ENCODE results near the gene SEPTIN10. TPM values are rescaled to one million over a fixed set of nuclear protein-coding genes. Genes with fewer than 3 reads are reported as not detected.

The SEPTIN10 gene
- total and polyA plus RNA-seq, 2 of the 8 experiments (the other 6 are each of a cell fraction or from before 2014, with no cell fraction given): 23.7 to 101 TPM

DNA sequence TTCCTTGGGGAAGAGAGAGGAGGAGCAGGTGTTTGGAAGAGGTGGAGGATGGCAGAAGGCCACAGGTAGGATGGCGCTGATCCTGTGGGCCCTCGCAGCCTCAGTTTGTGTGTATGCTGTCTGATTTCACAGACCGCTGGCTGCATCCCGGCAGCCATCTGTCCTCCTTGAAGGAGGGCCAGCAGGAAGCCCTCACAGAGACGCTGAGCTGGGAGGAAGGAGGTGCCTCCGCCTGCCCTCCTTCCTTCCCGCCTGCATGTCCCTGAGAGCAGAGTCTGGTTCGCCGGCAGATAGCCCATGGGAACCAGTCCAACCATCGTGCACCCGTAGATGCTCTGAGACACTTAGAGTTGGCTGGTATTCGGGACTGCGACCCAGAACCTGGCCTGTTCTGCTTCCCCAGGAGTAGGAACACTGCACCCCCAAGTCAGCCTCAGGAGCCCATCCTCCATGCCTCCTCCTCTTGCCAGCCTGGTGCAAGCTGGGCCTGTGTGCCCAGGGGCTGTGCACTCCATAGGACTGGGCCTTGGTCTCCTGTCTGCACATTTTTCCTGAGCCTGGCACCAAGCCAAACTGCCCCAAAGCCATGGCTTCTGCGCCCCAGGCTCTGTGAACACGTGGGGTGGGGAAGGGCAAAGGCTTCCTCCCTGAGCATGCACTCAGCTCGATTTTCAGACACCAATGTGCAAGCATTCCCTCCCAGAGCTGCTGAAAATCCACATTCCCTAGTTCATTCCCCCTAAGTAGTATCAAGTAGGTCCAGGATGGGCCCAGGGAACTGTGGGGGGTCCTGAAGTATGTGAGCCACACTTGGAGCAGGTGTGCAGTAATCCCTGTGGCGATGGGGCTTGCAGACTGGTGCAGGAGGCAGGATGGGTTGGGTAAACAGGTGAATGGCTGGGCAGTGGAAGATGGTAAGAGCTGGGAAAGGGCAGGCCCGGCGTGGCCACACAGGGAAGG lies 115.6 kb downstream of the SEPTIN10 start (continued):
- TF ChIP-seq, protein P1, sequence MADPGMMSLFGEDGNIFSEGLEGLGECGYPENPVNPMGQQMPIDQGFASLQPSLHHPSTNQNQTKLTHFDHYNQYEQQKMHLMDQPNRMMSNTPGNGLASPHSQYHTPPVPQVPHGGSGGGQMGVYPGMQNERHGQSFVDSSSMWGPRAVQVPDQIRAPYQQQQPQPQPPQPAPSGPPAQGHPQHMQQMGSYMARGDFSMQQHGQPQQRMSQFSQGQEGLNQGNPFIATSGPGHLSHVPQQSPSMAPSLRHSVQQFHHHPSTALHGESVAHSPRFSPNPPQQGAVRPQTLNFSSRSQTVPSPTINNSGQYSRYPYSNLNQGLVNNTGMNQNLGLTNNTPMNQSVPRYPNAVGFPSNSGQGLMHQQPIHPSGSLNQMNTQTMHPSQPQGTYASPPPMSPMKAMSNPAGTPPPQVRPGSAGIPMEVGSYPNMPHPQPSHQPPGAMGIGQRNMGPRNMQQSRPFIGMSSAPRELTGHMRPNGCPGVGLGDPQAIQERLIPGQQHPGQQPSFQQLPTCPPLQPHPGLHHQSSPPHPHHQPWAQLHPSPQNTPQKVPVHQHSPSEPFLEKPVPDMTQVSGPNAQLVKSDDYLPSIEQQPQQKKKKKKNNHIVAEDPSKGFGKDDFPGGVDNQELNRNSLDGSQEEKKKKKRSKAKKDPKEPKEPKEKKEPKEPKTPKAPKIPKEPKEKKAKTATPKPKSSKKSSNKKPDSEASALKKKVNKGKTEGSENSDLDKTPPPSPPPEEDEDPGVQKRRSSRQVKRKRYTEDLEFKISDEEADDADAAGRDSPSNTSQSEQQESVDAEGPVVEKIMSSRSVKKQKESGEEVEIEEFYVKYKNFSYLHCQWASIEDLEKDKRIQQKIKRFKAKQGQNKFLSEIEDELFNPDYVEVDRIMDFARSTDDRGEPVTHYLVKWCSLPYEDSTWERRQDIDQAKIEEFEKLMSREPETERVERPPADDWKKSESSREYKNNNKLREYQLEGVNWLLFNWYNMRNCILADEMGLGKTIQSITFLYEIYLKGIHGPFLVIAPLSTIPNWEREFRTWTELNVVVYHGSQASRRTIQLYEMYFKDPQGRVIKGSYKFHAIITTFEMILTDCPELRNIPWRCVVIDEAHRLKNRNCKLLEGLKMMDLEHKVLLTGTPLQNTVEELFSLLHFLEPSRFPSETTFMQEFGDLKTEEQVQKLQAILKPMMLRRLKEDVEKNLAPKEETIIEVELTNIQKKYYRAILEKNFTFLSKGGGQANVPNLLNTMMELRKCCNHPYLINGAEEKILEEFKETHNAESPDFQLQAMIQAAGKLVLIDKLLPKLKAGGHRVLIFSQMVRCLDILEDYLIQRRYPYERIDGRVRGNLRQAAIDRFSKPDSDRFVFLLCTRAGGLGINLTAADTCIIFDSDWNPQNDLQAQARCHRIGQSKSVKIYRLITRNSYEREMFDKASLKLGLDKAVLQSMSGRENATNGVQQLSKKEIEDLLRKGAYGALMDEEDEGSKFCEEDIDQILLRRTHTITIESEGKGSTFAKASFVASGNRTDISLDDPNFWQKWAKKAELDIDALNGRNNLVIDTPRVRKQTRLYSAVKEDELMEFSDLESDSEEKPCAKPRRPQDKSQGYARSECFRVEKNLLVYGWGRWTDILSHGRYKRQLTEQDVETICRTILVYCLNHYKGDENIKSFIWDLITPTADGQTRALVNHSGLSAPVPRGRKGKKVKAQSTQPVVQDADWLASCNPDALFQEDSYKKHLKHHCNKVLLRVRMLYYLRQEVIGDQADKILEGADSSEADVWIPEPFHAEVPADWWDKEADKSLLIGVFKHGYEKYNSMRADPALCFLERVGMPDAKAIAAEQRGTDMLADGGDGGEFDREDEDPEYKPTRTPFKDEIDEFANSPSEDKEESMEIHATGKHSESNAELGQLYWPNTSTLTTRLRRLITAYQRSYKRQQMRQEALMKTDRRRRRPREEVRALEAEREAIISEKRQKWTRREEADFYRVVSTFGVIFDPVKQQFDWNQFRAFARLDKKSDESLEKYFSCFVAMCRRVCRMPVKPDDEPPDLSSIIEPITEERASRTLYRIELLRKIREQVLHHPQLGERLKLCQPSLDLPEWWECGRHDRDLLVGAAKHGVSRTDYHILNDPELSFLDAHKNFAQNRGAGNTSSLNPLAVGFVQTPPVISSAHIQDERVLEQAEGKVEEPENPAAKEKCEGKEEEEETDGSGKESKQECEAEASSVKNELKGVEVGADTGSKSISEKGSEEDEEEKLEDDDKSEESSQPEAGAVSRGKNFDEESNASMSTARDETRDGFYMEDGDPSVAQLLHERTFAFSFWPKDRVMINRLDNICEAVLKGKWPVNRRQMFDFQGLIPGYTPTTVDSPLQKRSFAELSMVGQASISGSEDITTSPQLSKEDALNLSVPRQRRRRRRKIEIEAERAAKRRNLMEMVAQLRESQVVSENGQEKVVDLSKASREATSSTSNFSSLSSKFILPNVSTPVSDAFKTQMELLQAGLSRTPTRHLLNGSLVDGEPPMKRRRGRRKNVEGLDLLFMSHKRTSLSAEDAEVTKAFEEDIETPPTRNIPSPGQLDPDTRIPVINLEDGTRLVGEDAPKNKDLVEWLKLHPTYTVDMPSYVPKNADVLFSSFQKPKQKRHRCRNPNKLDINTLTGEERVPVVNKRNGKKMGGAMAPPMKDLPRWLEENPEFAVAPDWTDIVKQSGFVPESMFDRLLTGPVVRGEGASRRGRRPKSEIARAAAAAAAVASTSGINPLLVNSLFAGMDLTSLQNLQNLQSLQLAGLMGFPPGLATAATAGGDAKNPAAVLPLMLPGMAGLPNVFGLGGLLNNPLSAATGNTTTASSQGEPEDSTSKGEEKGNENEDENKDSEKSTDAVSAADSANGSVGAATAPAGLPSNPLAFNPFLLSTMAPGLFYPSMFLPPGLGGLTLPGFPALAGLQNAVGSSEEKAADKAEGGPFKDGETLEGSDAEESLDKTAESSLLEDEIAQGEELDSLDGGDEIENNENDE (IDR thresholded peaks at IDR 0.05; ENCODE audit: insufficient replicate concordance, low read length): no peak
- TF ChIP-seq CTCF (IDR thresholded peaks at IDR 0.05; ENCODE audit: control extremely low read depth in 1 of 3, insufficient read depth in 1 of 3, low read depth in 1 of 3, low read length in 3 of 3) (no peak), POLR2AphosphoS5 (IDR thresholded peaks at IDR 0.05; ENCODE audit: low read depth, low read length) (no peak), SAP30 (IDR thresholded peaks at IDR 0.05; ENCODE audit: insufficient read depth, insufficient replicate concordance, low read length) (no peak), ASH2L (IDR thresholded peaks at IDR 0.05; ENCODE audit: low read length) (no peak), JUN (IDR thresholded peaks at IDR 0.05; ENCODE audit: low read depth, low read length) (no peak)

All from H1 (cell line).